Aorta (tissue), 5 donors: Measurements from ENCODE around the gene SORL1. TPM values are rescaled to one million over a fixed set of nuclear protein-coding genes. Genes with fewer than 3 reads are reported as not detected.
A peak's percentile ranks its signal among the peaks of the same experiment; 100 is the strongest.
"Not testable (repeated sequence)": the region's sequence is repeated elsewhere in the genome, so short reads cannot be mapped to it uniquely, and the experiment has no call there.

ENCODE experiments used
- ATAC-seq: fragments of 200-7000 bp; cut with Tn5 transposase; one replicate; pipeline ENCODE4 v1.9.1; 2022; ENCODE audit warnings: moderate library complexity; ENCODE audit not compliant: low FRiP score
- DNase-seq, 2 donors: peaks; one replicate each; pipeline ENCODE4 v3.0.0-alpha.2; 2020
- H3K27ac ChIP-seq, 2 donors: one replicate each; pipeline ENCODE4 v1.5.1; 2013; ENCODE audit warnings: low read length in 2 of 2, mild to moderate bottlenecking in 2 of 2, moderate library complexity in 2 of 2, control low read depth in 1 of 2, inconsistent platforms in 1 of 2, low read depth in 1 of 2
- H3K27me3 ChIP-seq, 2 donors: one replicate each; pipeline ENCODE4 v1.6.1; 2013; ENCODE audit warnings: control low read depth in 1 of 2, low read length in 1 of 2, mild to moderate bottlenecking in 1 of 2, moderate library complexity in 1 of 2; ENCODE audit not compliant: insufficient read depth in 2 of 2, control insufficient read depth in 1 of 2
- H3K36me3 ChIP-seq, 2 donors: one replicate each; pipeline ENCODE4 v1.6.1; 2013; ENCODE audit warnings: control low read depth in 1 of 2, low read length in 1 of 2, mild to moderate bottlenecking in 1 of 2; ENCODE audit not compliant: insufficient read depth in 2 of 2, control insufficient read depth in 1 of 2
- H3K4me1 ChIP-seq, 2 donors: one replicate each; pipeline ENCODE4 v1.6.1; 2013; ENCODE audit warnings: low read length in 2 of 2, control low read depth in 1 of 2, mild to moderate bottlenecking in 1 of 2, moderate library complexity in 1 of 2; ENCODE audit not compliant: insufficient read depth in 2 of 2, control insufficient read depth in 1 of 2
- H3K4me3 ChIP-seq, 2 donors: one replicate each; pipeline ENCODE4 v1.5.1; 2013; ENCODE audit warnings: low read length in 2 of 2, control low read depth in 1 of 2, mild to moderate bottlenecking in 1 of 2
- H3K9me3 ChIP-seq: one replicate; pipeline ENCODE4 v1.6.1; 2013; ENCODE audit warnings: mild to moderate bottlenecking, low read length; ENCODE audit not compliant: control insufficient read depth
- WGBS, 2 donors: extraction: QIAGEN DNeasy Blood & Tissue Kit; methylation state at CpG; one replicate each; pipeline ENCODE4 v1.1.7; 2013; 5-methylcytosine and 5-hydroxymethylcytosine counted together
- intact Hi-C, 2 donors: fragments of 100-400 bp; cut with DNase I; formaldehyde crosslinking; loops; one replicate each; pipeline versions ENCODE4 v1.14.2 to v1.15.0; 2022
- polyA plus RNA-seq, 2 donors: library from polyadenylated mRNA; stranded (reverse); fragments of 200-250 nt; gene quantifications; one replicate each; pipeline ENCODE4 v1.2.3, GENCODE V29; 2013
- total RNA-seq, 2 donors: library from RNA; stranded (reverse); fragmentation: NEBNext Ultra II Directional; extraction: Animal tissue kit (Norgen Biotek cat#: 25700); gene quantifications; one replicate each; pipeline ENCODE4 v1.2.1, GENCODE V29; 2021
- donor health status: healthy with polysubstance abuse.
- donor health status: Bipolar disorder and iron deficiency.
- donor health status: DM: no; HTN: no; CAD: no.
- donor health status: DM: no; HTN: no; CAD: no.
- donor health status: DM: yes; HTN: yes; CAD: no.

SORL1 gene
- total and polyA plus RNA-seq, 4 donors = 0.79 to 37.2 (median 18.3) TPM

- Histone ChIP-seq H3K27ac (no peak overlapping the region), H3K4me1 (peaks cover 0 to 3% of the 10 kb centered on the region in 2 donors), H3K36me3 (peaks cover 0 to 1% of the 10 kb centered on the region in 2 donors), H3K4me3 (no peak overlapping the region), H3K9me3 (no peaks in the 10 kb centered on the region), H3K27me3 (no peaks in the 10 kb centered on the region)
- DNase-seq (no peak), ATAC-seq (no peak)
- intact Hi-C loops = no loop called here
- WGBS, 2 donors = 92 to 94% methylated on average over 5 of the region's 5 CpGs
These were observed 113.0 kb downstream of the SORL1 start for GRCh38 chr11:121564948-121565684.

GRCh38 chr11:121566279-121567168 lies 114.4 kb downstream of the SORL1 start:
- Histone ChIP-seq H3K9me3 (no peaks in the 10 kb centered on the region), H3K4me3 (no peak overlapping the region), H3K36me3 (no peaks in the 10 kb centered on the region), H3K4me1 (peaks cover 0 to 3% of the 10 kb centered on the region in 2 donors), H3K27ac (no peak overlapping the region), H3K27me3 (no peaks in the 10 kb centered on the region)
- 75 to 77% methylated on average over 9 of the region's 9 CpGs for WGBS, 2 donors
- no peak for ATAC-seq
- intact Hi-C loops = no loop called here
- DNase-seq = no peak

- Histone ChIP-seq H3K4me1 (peaks cover 0 to 3% of the 10 kb centered on the region in 2 donors), H3K4me3 (no peak overlapping the region), H3K36me3 (no peaks in the 10 kb centered on the region), H3K27me3 (no peaks in the 10 kb centered on the region), H3K27ac (no peak overlapping the region), H3K9me3 (no peaks in the 10 kb centered on the region)
- ATAC-seq = no peak
- 82 to 85% methylated on average over 3 of the region's 3 CpGs for WGBS, 2 donors
- intact Hi-C loops = no loop called here
- no peak for DNase-seq
These were observed 115.9 kb downstream of the SORL1 start for GRCh38 chr11:121567995-121568394.

GRCh38 chr11:121569332-121570299 lies 117.5 kb downstream of the SORL1 start:
- H3K27ac ChIP-seq, intact Hi-C loops, H3K27me3 ChIP-seq, H3K4me1 ChIP-seq, ATAC-seq, H3K36me3 ChIP-seq, H3K9me3 ChIP-seq, DNase-seq, H3K4me3 ChIP-seq: not testable (repeated sequence)
- 93 to 94% methylated on average over 30 of the region's 30 CpGs for WGBS, 2 donors

GRCh38 chr11:121570453-121570852 lies 118.3 kb downstream of the SORL1 start:
- H3K36me3 ChIP-seq = no peaks in the 10 kb centered on the region
- 89 to 91% methylated on average over 3 of the region's 3 CpGs for WGBS, 2 donors
- H3K27ac ChIP-seq = no peak overlapping the region
- ATAC-seq (no peak), DNase-seq (no peak)
- H3K4me1 ChIP-seq = no peaks in the 10 kb centered on the region
- no peaks in the 10 kb centered on the region for H3K27me3 ChIP-seq
- no peaks in the 10 kb centered on the region for H3K9me3 ChIP-seq
- intact Hi-C loops = no loop called here
- H3K4me3 ChIP-seq = no peak overlapping the region

- Histone ChIP-seq H3K9me3 (no peaks in the 10 kb centered on the region), H3K36me3 (no peaks in the 10 kb centered on the region), H3K4me3 (no peak overlapping the region), H3K27me3 (no peaks in the 10 kb centered on the region), H3K4me1 (no peaks in the 10 kb centered on the region), H3K27ac (no peak overlapping the region)
- intact Hi-C loops = no loop called here
- no peak for DNase-seq
- no peak for ATAC-seq
- 77 to 78% methylated on average over 4 of the region's 4 CpGs for WGBS, 2 donors
These were observed 119.4 kb downstream of the SORL1 start for GRCh38 chr11:121571506-121571905.

GRCh38 chr11:121572571-121573059 lies 120.5 kb downstream of the SORL1 start:
- Histone ChIP-seq H3K4me1 (no peaks in the 10 kb centered on the region), H3K27me3 (no peaks in the 10 kb centered on the region), H3K4me3 (no peak overlapping the region), H3K9me3 (no peaks in the 10 kb centered on the region), H3K36me3 (no peaks in the 10 kb centered on the region), H3K27ac (no peak overlapping the region)
- WGBS, 2 donors = 29 to 41% methylated on average over 11 of the region's 11 CpGs
- DNase-seq (peak in 1 of 2 donors; percentile 54), ATAC-seq (no peak)
- intact Hi-C loops = no loop called here

- no peak overlapping the region for H3K27ac ChIP-seq
- no peak for DNase-seq
- H3K4me3 ChIP-seq = no peak overlapping the region
- no peaks in the 10 kb centered on the region for H3K4me1 ChIP-seq
- peaks cover 2% of the 10 kb centered on the region for H3K9me3 ChIP-seq
- ATAC-seq = no peak
- H3K36me3 ChIP-seq = peaks cover 2 to 4% of the 10 kb centered on the region in 2 donors
- no peaks in the 10 kb centered on the region for H3K27me3 ChIP-seq
- intact Hi-C loops = no loop called here
These were observed 122.7 kb downstream of the SORL1 start for GRCh38 chr11:121574801-121575200.
